ENCODE measurements around the gene TYW1B.
"Not testable (repeated sequence)": the region's sequence is repeated elsewhere in the genome, so short reads cannot be mapped to it uniquely, and the experiment has no call there.

The TYW1B gene

GRCh38 chr7:72628375-72628774, 199.6 kb downstream of the TYW1B start:
- in situ Hi-C loops (cut with MboI; ENCODE audit: low sequenced_read_pairs): not testable (repeated sequence)

DNA sequence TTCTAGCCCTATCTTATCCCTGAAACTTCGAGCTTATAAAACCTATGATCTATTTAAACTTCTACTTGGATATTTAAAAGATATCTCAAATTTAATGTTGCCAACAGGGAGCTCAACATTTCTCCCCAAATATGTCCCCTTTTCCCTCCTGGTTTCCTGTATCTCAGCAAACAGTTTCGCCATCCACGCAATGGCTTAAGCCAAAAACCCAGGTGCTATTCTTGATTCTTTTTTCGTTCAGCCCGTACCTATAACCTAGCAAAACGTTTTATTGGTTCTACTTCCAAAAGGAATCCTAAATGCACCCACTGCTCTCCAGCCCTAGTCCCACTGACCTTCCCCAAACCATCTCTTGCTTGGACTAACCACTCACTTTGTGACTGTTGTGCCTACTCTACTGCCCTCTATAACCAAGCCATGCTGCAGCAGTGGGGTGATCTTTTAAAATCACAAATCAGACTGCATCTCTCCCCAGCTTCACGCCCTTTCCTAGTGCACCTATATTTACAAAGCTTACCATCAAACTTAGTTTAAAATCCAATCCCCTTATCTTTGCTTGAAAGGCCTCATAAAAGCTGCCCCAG, 201.5 kb downstream of the TYW1B start:
- in situ Hi-C loops (cut with MboI; ENCODE audit: low sequenced_read_pairs): not testable (repeated sequence)

- in situ Hi-C loops (cut with MboI; ENCODE audit: low sequenced_read_pairs): not testable (repeated sequence)
Observed at GRCh38 chr7:72625721-72626423, 202.1 kb downstream of the TYW1B start.

DNA sequence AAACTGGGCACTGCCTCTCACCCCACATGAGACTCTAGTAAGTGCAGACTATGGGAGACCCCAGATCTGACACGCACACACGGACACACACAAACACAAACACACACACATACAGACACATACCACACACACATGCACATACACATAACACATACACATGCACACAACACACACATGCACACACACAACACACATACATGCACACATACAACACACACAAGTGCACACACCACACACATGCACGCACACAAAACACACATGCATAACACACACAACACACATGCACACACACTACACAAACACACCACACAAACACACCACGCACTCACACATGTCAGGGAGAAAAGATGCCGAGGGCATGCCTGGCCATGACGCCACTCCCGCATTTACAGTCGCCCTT, 205.5 kb downstream of the TYW1B start:
- in situ Hi-C loops (cut with MboI; ENCODE audit: low sequenced_read_pairs): no loop called here

- in situ Hi-C loops (cut with MboI; ENCODE audit: low sequenced_read_pairs): not testable (repeated sequence)
Observed at GRCh38 chr7:72621761-72622187, 206.2 kb downstream of the TYW1B start.

GRCh38 chr7:72620923-72621322, 207.1 kb downstream of the TYW1B start:
- in situ Hi-C loops (cut with MboI; ENCODE audit: low sequenced_read_pairs): not testable (repeated sequence)

- in situ Hi-C loops (cut with MboI; ENCODE audit: low sequenced_read_pairs): not testable (repeated sequence)
Observed at GRCh38 chr7:72618435-72619180, 209.4 kb downstream of the TYW1B start.

GRCh38 chr7:72609761-72610160, 218.2 kb downstream of the TYW1B start:
- in situ Hi-C loops (cut with MboI; ENCODE audit: low sequenced_read_pairs): not testable (repeated sequence)

- in situ Hi-C loops (cut with MboI; ENCODE audit: low sequenced_read_pairs): not testable (repeated sequence)
Observed at GRCh38 chr7:72607988-72608387, 220.0 kb downstream of the TYW1B start.

GRCh38 chr7:72605863-72606431, 222.1 kb downstream of the TYW1B start:
- in situ Hi-C loops (cut with MboI; ENCODE audit: low sequenced_read_pairs): not testable (repeated sequence)

DNA sequence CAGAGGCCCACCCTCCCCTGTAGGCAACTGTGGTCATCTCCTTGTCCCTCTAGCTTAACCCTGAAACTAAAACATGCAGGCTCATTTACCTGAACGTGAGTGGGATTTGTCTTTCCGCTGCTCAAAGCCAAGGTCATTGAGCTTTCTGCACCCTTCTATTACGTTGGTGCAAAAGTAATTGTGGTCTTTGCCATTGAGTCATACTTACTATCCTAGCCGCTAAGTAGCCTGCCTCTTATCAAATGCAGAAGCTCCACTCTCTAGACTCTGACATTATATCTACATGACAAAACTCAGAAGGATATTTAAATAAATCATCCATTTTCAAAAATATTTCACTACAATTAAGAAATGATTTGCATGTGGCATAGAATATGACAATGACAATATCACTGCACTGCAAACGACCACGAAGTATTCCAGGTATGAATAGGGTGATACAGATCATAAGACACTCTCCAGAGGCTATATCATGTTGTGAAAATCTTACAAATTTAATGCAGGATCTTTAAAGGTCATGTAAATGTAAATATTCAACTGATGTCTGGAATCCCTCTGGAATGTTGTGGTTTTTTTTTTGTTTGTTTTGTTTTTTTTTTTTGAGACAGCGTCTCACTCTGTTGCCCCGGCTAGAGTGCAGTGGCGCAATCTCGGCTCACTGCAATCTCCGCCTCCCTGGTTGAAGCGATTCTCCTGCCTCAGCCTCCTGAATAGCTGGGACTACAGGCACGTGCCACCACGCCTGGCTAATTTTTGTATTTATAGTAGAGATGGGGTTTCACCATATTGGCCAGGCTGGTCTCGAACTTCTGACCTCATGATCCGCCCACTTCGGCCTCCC, 223.0 kb downstream of the TYW1B start:
- in situ Hi-C loops (cut with MboI; ENCODE audit: low sequenced_read_pairs): not testable (repeated sequence)

GRCh38 chr7:72603476-72603875, 224.5 kb downstream of the TYW1B start:
- in situ Hi-C loops (cut with MboI; ENCODE audit: low sequenced_read_pairs): not testable (repeated sequence)

GRCh38 chr7:72603073-72603472, 224.9 kb downstream of the TYW1B start:
- in situ Hi-C loops (cut with MboI; ENCODE audit: low sequenced_read_pairs): no loop called here

DNA sequence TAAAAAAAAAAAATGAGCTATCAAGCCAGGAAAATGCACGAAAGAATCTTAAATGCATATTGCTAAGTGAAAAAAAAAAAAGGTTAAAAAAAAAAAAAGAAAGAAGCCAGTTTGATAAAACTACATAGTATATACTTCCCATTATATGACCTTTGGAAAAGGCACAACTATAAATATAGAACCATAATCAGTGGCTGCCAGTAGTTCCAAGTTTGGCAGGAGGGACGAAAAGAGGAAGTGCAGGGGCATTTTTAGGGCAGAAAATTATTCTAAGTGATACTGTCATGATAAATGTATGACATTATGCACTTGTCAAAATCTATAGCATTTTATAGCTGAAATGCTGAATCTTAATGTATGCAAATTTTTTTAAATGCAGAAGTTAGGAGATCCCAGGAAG, 226.3 kb downstream of the TYW1B start:
- in situ Hi-C loops (cut with MboI; ENCODE audit: low sequenced_read_pairs): not testable (repeated sequence)

GRCh38 chr7:72590023-72590422, 238.0 kb downstream of the TYW1B start:
- in situ Hi-C loops (cut with MboI; ENCODE audit: low sequenced_read_pairs): not testable (repeated sequence)

- in situ Hi-C loops (cut with MboI; ENCODE audit: low sequenced_read_pairs): not testable (repeated sequence)
Observed at GRCh38 chr7:72587267-72587666, 240.7 kb downstream of the TYW1B start.

- in situ Hi-C loops (cut with MboI; ENCODE audit: low sequenced_read_pairs): not testable (repeated sequence)
Observed at GRCh38 chr7:72584576-72584975, 243.4 kb downstream of the TYW1B start.

- in situ Hi-C loops (cut with MboI; ENCODE audit: low sequenced_read_pairs): not testable (repeated sequence)
Observed at GRCh38 chr7:72583620-72584361, 244.2 kb downstream of the TYW1B start.

DNA sequence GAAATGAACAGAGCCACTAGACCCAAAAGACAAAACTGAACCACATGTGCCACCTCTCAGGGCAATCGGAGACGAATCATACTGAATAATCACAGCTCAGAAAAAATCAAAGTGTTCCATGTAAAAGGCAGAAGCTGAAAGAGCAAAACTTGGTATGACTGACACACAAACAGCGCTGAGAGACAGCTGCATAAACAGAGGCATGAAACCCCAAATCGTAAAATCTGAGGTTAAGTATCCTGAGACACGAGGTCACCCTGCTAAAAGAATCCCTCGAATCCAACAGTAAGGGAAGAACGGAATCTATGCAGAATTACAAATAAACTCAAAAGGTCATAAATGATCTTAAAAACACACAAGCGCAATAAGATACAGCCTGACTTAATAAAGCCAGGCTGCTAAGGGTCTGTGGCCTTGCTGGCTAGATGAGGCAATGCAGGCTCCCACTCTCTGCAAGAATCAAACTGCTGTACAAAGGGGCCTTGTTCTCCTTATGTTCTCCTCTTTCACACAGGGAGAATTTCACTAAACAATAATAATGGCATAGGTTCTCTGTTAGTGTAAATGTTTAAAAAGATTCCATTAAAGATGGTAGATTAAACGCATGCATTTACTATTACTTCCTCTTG, 247.7 kb downstream of the TYW1B start:
- in situ Hi-C loops (cut with MboI; ENCODE audit: low sequenced_read_pairs): not testable (repeated sequence)

Data from HL-60/S4 (cell line).